Mesendoderm (in vitro differentiated cells): Measurements from ENCODE around the gene LIN7B.

Experiments
- DNase-seq: peaks from one replicate; pipeline ENCODE4 v3.0.0; 2013
- H2AK5ac ChIP-seq: 2 replicates; pipeline ENCODE4 v1.6.1; 2013; ENCODE audit warnings: low read length, inconsistent platforms
- H2BK120ac ChIP-seq: 2 replicates; pipeline ENCODE4 v1.6.1; 2013; ENCODE audit warnings: low read depth, mild to moderate bottlenecking, low read length, moderate library complexity, mixed read lengths
- H2BK15ac ChIP-seq: replicated peaks from 2 replicates; pipeline ENCODE4 v1.6.1; 2013; ENCODE audit warnings: low read depth, mild to moderate bottlenecking, moderate library complexity
- H2BK5ac ChIP-seq: 2 replicates; pipeline ENCODE4 v1.6.1; 2013; ENCODE audit warnings: low read length, inconsistent platforms
- H3K18ac ChIP-seq: 2 replicates; pipeline ENCODE4 v1.6.1; 2013; ENCODE audit warnings: mild to moderate bottlenecking, low read length, mixed read lengths
- H3K23ac ChIP-seq: one replicate; pipeline ENCODE4 v1.6.1; 2013; ENCODE audit warnings: low read length
- H3K27ac ChIP-seq: 2 replicates; pipeline ENCODE4 v1.5.1; 2013; ENCODE audit warnings: low read depth, mild to moderate bottlenecking, inconsistent platforms, low read length, moderate library complexity
- H3K27me3 ChIP-seq: 2 replicates; pipeline ENCODE4 v1.6.1; 2013; ENCODE audit warnings: low read length, control low read depth, mild to moderate bottlenecking, inconsistent platforms; ENCODE audit not compliant: insufficient read depth, poor library complexity
- H3K36me3 ChIP-seq: 2 replicates; pipeline ENCODE4 v1.6.1; 2013; ENCODE audit warnings: low read length, inconsistent platforms; ENCODE audit not compliant: control insufficient read depth, insufficient read depth
- H3K4ac ChIP-seq: one replicate; pipeline ENCODE4 v1.6.1; 2013; ENCODE audit warnings: low read depth, mild to moderate bottlenecking, low read length, moderate library complexity
- H3K4me1 ChIP-seq: 2 replicates; pipeline ENCODE4 v1.6.1; 2013; ENCODE audit warnings: low read depth, low read length, inconsistent platforms; ENCODE audit not compliant: control insufficient read depth
- H3K4me2 ChIP-seq: 2 replicates; pipeline ENCODE4 v1.6.1; 2013; ENCODE audit warnings: low read length
- H3K4me3 ChIP-seq: 2 replicates; pipeline ENCODE4 v1.5.1; 2013; ENCODE audit warnings: mild to moderate bottlenecking, low read length
- H3K56ac ChIP-seq: one replicate; pipeline ENCODE4 v1.6.1; 2013; ENCODE audit warnings: low read length
- H3K79me1 ChIP-seq: 2 replicates; pipeline ENCODE4 v1.6.1; 2013; ENCODE audit warnings: low read length, inconsistent platforms
- H3K79me2 ChIP-seq: 2 replicates; pipeline ENCODE4 v1.6.1; 2013; ENCODE audit warnings: mild to moderate bottlenecking, low read length; ENCODE audit not compliant: control insufficient read depth, insufficient read depth
- H3K9ac ChIP-seq: 2 replicates; pipeline ENCODE4 v1.6.1; 2013; ENCODE audit warnings: low read length, inconsistent platforms
- H4K5ac ChIP-seq: one replicate; pipeline ENCODE4 v1.6.1; 2013; ENCODE audit warnings: low read length
- H4K8ac ChIP-seq: one replicate; pipeline ENCODE4 v1.6.1; 2013; ENCODE audit warnings: low read depth, mild to moderate bottlenecking, control low read depth, low read length, moderate library complexity
- WGBS: extraction: QIAGEN DNeasy Blood & Tissue Kit; methylation state at CpG from one replicate; pipeline ENCODE4 v1.1.7; 2013; ENCODE audit warnings: low lambda C conversion rate, missing lambda C conversion rate; ENCODE audit not compliant: insufficient coverage; ENCODE audit errors: extremely low coverage; 5-methylcytosine and 5-hydroxymethylcytosine counted together

The LIN7B gene

DNA sequence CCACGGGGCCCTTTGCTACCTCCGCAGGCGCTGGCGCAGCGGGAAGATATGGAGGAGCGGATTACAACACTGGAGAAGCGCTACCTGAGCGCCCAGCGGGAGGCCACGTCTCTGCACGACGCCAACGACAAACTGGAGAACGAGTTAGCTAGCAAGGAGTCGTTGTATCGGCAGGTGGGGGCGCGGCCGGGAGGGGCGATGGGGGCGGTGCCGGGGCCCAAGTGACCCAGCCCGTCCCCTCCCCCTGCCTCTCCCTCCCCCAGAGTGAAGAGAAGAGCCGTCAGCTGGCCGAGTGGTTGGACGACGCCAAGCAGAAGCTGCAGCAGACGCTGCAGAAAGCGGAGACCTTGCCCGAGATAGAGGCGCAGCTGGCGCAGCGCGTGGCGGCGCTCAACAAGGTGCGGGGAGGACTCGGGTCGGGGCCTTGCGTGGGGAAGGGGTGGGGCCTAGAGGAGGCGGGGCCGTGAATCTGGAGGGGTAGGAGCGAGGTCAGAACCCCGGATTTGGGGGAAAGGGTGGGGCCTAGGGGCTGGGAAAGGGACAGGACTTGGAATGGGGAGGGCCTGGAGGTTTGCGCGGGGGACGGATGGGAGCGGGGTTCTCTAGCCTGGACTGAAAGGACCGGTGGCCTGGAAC is 18.9 kb downstream of the LIN7B start:
- Histone ChIP-seq H3K18ac (no peak overlapping the region), H3K79me1 (no peaks in the 10 kb centered on the region), H3K79me2 (no peaks in the 10 kb centered on the region), H3K27ac (no peak overlapping the region), H3K23ac (no peak overlapping the region), H2AK5ac (no peak overlapping the region), H3K4me3 (no peak overlapping the region), H3K27me3 (no peaks in the 10 kb centered on the region), H3K9ac (no peak overlapping the region), H3K4ac (no peak overlapping the region), H3K36me3 (no peaks in the 10 kb centered on the region), H4K5ac (no peak overlapping the region), H2BK5ac (no peak overlapping the region), H3K4me2 (no peak overlapping the region), H2BK120ac (no peak overlapping the region), H3K4me1 (no peaks in the 10 kb centered on the region), H3K56ac (no peak overlapping the region), H2BK15ac (no peak overlapping the region), H4K8ac (no peak overlapping the region)
- no CpG with 5 or more reads among the region's 49 CpGs for WGBS
- peak; percentile 43 for DNase-seq

DNA sequence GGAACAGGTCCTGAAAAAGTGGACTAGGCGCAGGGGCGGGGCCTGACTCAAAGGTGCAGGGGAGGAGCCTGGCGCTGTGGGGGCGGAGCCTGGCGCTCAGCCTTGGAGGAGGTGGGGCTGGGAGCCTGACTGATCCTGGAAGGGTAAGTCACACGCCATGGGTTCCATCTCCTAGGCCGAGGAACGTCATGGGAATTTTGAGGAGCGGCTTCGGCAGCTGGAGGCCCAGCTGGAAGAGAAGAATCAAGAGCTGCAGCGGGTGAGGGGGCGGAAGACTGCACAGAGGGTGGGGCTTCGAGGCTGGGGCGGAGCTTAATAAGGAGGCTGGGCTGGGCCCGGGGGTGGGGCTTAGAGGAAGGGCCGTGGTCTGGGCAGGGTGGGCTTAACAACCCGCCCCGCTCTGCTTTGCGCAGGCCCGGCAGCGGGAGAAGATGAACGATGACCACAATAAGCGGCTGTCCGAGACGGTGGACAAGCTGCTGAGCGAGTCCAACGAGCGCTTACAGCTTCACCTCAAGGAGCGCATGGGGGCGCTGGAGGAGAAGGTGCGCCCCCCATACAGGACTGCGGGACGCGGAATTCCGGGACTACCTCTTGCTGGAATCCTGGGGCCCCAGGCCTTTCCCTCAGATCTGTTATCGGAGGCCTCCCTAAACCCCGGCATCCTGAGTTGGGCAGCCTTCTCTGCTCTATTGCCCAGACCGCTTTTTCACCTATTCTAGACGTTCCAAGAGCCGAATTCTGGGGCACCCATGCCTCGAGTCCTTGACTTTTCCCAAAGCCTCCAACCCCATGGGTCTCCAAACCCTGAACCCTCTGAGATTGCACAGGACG is 19.7 kb downstream of the LIN7B start:
- no peak overlapping the region for H3K4me3 ChIP-seq
- peak; percentile 48 for DNase-seq
- H2BK15ac ChIP-seq, result no peak overlapping the region
- H3K4ac ChIP-seq, result no peak overlapping the region
- no peak overlapping the region for H4K5ac ChIP-seq
- H3K56ac ChIP-seq, result no peak overlapping the region
- no peaks in the 10 kb centered on the region for H3K4me1 ChIP-seq
- H3K79me2 ChIP-seq, result no peaks in the 10 kb centered on the region
- no peak overlapping the region for H3K27ac ChIP-seq
- H2BK5ac ChIP-seq, result no peak overlapping the region
- H3K36me3 ChIP-seq, result no peaks in the 10 kb centered on the region
- no peaks in the 10 kb centered on the region for H3K27me3 ChIP-seq
- H3K18ac ChIP-seq, result no peak overlapping the region
- WGBS, result no CpG with 5 or more reads among the region's 42 CpGs
- H4K8ac ChIP-seq, result no peak overlapping the region
- no peak overlapping the region for H2AK5ac ChIP-seq
- H3K9ac ChIP-seq, result no peak overlapping the region
- H3K4me2 ChIP-seq, result no peak overlapping the region
- no peaks in the 10 kb centered on the region for H3K79me1 ChIP-seq
- no peak overlapping the region for H3K23ac ChIP-seq
- no peak overlapping the region for H2BK120ac ChIP-seq

DNA sequence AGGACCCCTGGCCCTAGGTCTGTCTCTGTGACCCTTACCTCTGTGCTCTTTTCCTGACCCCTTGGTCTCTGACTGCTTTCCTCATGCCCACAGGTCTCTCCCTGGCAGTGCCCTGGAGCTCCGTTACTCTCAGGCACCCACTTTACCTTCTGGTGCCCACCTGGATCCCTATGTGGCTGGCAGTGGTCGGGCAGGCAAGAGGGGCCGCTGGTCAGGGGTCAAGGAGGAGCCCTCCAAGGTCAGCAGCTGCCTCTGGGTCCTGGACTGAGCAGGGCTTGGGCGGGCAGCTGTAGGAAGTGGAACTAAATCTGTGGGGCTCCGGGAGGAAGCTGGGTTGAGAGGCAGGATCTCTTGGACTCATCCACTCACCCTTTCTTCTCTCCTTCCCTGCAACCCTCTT is 21.5 kb downstream of the LIN7B start:
- Histone ChIP-seq H2BK5ac (no peak overlapping the region), H3K4me2 (no peak overlapping the region), H2BK15ac (no peak overlapping the region), H3K4me3 (no peak overlapping the region), H3K27ac (no peak overlapping the region), H3K36me3 (no peaks in the 10 kb centered on the region), H3K23ac (no peak overlapping the region), H3K4me1 (no peaks in the 10 kb centered on the region), H3K27me3 (no peaks in the 10 kb centered on the region), H3K56ac (no peak overlapping the region), H3K4ac (no peak overlapping the region), H3K79me2 (no peaks in the 10 kb centered on the region), H3K79me1 (no peaks in the 10 kb centered on the region), H2BK120ac (no peak overlapping the region), H4K5ac (no peak overlapping the region), H4K8ac (no peak overlapping the region), H2AK5ac (no peak overlapping the region), H3K18ac (no peak overlapping the region), H3K9ac (no peak overlapping the region)
- no peak for DNase-seq
- no CpG with 5 or more reads among the region's 5 CpGs for WGBS

DNA sequence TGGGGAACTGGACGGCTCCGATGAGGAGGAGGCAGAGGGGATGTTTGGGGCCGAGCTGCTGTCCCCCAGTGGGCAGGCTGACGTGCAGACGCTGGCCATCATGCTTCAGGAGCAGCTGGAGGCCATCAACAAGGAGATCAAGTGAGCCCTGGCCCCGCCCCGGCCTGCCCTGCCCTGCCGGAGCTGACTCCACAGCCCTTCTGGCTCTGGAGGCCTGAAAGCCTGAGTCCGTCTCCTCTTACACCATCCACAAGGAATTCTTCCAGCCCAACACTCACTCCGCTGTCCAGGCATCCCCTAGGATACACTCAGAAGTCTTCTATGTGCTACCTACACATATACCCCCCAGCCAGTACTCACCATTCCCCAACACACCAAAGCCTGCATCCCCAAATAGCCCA is 22.6 kb downstream of the LIN7B start:
- H2BK5ac ChIP-seq, result no peak overlapping the region
- no peak overlapping the region for H3K9ac ChIP-seq
- no peaks in the 10 kb centered on the region for H3K4me1 ChIP-seq
- no peak overlapping the region for H3K27ac ChIP-seq
- H3K79me1 ChIP-seq, result no peaks in the 10 kb centered on the region
- no peaks in the 10 kb centered on the region for H3K79me2 ChIP-seq
- DNase-seq, result no peak
- no peak overlapping the region for H3K23ac ChIP-seq
- H3K4me3 ChIP-seq, result no peak overlapping the region
- H2BK120ac ChIP-seq, result no peak overlapping the region
- H4K5ac ChIP-seq, result no peak overlapping the region
- no peak overlapping the region for H3K4ac ChIP-seq
- no peaks in the 10 kb centered on the region for H3K36me3 ChIP-seq
- no CpG with 5 or more reads among the region's 10 CpGs for WGBS
- H2AK5ac ChIP-seq, result no peak overlapping the region
- H3K18ac ChIP-seq, result no peak overlapping the region
- no peaks in the 10 kb centered on the region for H3K27me3 ChIP-seq
- no peak overlapping the region for H2BK15ac ChIP-seq
- H4K8ac ChIP-seq, result no peak overlapping the region
- no peak overlapping the region for H3K4me2 ChIP-seq
- H3K56ac ChIP-seq, result no peak overlapping the region

DNA sequence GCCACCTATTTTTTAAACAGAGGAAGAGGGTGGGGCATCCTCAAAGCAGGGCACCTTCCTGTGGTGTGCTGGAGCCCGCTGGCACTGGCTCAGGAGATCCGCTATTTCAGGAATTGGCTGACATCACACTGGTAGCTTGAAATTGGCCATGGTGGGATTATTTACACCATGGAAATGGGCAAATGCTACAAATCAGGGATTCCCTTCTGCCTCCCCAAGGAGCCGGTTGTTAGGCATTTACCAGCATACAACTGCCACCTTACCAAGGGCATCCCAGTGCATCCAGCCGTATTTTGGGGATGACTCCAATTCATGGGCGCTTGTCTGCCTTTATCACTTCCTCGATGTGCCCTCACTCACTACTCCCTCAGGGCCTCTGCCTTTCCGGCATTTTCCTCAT is 26.8 kb downstream of the LIN7B start:
- H3K23ac ChIP-seq, result no peak overlapping the region
- no peak overlapping the region for H2BK5ac ChIP-seq
- H2BK120ac ChIP-seq, result no peak overlapping the region
- H3K4me3 ChIP-seq, result no peak overlapping the region
- no peaks in the 10 kb centered on the region for H3K79me2 ChIP-seq
- no peaks in the 10 kb centered on the region for H3K36me3 ChIP-seq
- no peak overlapping the region for H3K4me2 ChIP-seq
- H2BK15ac ChIP-seq, result no peak overlapping the region
- H3K4ac ChIP-seq, result no peak overlapping the region
- H3K4me1 ChIP-seq, result no peaks in the 10 kb centered on the region
- no peak overlapping the region for H3K27ac ChIP-seq
- DNase-seq, result no peak
- WGBS, result no CpG with 5 or more reads among the region's 7 CpGs
- H3K9ac ChIP-seq, result no peak overlapping the region
- no peak overlapping the region for H4K8ac ChIP-seq
- no peaks in the 10 kb centered on the region for H3K27me3 ChIP-seq
- H3K56ac ChIP-seq, result no peak overlapping the region
- no peaks in the 10 kb centered on the region for H3K79me1 ChIP-seq
- H4K5ac ChIP-seq, result no peak overlapping the region
- no peak overlapping the region for H3K18ac ChIP-seq
- H2AK5ac ChIP-seq, result no peak overlapping the region
